Stimulated activated CD4-positive, alpha-beta T cell treated with anti-CD3 and anti-CD28 coated beads, TNF-alpha, amount 100 ng/mL, for 1 hour (primary cell): ENCODE results near the gene ZBTB33.

ENCODE experiments used
- DNase-seq, 3 donors: peaks; one replicate each; pipeline ENCODE4 v3.0.0-alpha.2; 2020; ENCODE audit warnings: low read depth in 3 of 3, low spot score in 1 of 3

Gene ZBTB33

DNA sequence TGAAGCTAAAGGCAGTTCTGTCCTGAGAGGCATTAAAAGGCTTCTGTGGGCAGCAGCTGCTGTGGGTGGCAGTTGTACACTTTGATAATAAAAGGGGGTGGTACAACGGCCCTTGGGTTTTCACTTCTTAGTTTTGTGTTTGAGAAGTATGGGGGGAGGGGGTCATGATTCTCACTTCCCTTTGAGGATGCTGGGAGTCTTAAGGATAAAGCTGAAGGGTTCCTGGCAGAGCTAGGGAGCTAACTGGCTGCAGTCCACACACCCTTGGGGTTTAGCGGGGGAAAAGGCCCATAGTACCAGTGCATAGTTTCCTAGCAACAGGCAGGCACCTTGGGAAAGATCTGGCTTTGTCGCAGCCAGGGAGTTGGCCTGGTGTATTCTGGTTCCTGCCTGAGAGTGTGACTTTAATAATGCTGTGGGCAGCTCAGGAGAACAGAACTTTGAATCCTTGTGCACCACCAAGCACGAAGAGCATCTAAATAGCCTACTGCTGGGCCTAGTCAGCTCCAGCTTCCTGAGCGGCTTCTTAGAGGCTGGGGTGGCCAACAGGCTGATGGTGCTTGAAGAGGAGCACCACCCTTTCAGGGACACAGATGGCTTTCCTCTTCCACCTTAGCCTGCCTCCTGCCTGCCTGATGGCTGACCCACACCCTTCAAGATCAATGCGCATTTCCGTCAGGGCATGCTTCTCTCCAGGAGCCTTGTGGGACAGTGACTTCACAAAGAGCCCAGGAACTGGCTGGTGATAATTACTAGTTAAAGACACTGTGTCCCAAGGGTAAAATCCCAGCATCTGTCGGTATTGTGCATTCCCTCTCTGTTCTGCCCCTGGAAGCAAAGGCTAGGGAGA, 12.5 kb downstream of the ZBTB33 start:
- no peak for DNase-seq

DNA sequence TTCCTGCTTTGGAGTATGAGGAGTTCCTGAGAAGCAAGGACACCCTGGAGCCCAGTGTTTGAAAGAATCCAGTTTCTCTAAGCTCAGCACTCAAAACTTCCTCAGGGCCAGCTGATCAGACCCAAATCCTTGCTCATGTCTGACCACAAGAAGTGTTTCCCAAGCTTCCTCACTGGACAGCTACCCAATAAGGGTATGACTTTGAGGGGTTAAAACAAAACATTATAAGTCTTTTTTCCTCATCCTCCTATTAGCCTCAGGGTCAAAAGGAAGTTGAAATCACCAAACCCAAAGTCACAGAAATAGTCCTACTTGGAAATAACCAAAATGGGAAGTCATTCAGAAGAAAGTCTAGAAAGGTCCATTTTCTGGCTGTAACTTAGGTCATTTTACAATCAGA, 13.7 kb downstream of the ZBTB33 start:
- DNase-seq, result no peak

DNA sequence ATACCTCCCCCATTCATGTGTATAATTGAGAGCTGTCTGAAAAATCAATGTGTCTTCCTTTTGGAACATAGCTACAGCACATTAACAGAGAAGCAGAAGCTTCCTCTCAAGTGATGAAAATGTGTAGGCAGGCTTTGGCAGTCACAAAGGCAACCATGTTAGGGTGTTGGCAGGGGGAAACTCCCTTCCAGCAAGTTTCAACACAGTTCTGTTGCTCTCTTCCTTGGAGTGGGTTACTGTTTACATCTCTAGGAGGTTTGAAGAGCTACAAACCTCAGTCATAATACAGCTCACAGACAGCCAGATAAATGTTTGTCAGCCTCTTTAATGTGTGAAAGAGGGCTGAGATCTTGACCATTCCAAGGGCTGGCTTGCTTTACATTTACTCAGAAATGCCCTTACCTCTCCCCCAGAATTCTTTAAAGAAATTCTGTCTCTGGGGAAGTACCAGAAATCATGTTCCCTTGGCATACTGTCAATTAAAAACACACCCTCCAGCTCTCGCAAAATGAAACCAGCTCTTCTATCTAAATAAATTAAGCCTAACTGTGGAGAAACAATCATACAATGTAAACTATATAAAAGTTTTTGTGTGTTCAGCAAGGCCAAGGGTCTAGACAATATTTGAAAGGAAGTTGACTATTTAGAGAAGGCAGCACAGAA, 18.9 kb downstream of the ZBTB33 start:
- DNase-seq, result no peak

DNA sequence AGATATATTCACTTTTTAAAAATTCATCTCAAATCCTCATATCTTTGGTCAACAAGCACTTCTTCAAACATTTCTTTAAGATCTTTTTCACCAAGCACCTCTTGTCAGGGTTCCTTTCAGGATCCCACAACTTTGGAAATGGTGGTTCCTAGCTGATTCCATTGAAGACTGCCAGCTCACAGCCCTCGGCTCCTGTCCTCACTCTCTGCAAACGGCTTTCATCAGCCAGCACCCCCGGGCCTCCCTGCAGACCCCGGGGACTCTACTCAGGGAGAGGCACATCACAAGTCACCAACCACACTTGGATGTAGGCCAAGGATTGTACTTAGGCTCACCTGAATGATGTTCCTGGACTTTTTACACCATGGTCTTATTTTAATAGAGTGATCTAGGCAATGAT, 20.0 kb downstream of the ZBTB33 start:
- no peak for DNase-seq

DNA sequence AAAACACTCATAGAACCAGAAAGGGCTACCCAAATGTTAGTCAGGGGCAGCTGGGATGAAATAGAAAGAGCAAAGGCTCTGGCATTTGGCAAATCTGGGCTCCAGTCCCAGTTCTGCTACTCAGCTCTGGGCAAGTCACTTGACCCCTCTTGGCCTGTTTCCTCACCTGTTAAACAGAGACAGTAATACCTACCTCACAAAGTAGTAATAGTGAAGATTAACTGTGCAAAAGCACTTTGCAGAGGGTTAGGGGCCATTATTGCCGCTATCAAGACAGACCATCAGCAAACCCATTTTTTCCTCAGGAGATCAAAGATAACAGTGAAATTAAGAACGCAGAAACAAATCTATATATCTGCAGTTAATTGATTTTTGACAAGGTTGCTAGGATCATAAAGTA, 20.6 kb downstream of the ZBTB33 start:
- DNase-seq, result no peak

- no peak for DNase-seq
These were observed 23.5 kb downstream of the ZBTB33 start for GRCh38 chrX:120274145-120274544.

GRCh38 chrX:120274958-120275357, 24.3 kb downstream of the ZBTB33 start:
- no peak for DNase-seq

DNA sequence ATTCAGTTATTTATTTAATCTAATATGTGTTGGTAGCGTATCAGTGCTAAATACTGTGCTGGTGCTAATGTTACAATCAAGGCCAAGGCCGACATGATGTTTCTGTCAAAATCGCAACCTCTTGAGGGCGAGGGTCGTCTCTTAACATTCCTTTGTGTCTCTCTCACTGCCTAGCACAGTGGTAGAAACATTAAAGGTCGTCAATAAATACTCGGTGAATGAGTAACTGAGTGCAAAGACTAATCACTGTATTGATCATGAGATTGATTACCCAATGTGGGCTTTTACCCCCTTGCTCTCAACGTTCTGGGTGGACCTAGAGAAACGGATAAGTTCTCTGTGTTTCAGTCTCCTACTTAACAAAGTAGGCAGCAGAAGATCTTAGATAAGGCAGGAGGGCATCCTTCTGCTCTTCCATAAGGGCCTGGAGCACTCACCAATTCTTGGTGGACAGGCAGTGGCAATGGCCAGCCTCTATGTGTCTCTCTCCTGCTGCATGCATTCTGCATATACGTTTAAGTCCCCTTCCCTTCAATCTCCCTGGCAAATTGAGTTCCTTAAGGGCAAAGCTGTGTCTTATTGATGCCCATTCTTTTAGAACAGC, 30.5 kb downstream of the ZBTB33 start:
- DNase-seq, result no peak

GRCh38 chrX:120281761-120282160, 31.1 kb downstream of the ZBTB33 start:
- no peak for DNase-seq

DNA sequence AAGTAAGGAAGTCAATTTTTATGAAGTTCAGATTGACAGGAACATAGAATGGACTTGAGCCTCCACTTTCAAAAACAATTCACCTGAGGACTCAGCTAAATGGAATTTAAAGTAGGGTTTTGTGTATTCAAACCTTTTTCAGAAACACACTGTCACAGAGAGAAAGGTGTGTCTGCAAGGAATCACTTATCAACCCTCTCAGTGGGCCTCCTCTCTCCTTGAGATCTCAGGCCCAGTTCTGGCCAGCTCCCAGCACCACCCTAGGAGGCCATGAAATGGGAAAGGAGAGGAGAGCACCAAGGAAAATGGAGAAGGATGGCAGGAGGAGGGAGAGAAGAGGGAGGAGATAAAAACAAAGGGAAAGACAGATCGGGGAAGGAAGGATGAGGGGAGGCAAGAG, 32.1 kb downstream of the ZBTB33 start:
- no peak for DNase-seq

DNA sequence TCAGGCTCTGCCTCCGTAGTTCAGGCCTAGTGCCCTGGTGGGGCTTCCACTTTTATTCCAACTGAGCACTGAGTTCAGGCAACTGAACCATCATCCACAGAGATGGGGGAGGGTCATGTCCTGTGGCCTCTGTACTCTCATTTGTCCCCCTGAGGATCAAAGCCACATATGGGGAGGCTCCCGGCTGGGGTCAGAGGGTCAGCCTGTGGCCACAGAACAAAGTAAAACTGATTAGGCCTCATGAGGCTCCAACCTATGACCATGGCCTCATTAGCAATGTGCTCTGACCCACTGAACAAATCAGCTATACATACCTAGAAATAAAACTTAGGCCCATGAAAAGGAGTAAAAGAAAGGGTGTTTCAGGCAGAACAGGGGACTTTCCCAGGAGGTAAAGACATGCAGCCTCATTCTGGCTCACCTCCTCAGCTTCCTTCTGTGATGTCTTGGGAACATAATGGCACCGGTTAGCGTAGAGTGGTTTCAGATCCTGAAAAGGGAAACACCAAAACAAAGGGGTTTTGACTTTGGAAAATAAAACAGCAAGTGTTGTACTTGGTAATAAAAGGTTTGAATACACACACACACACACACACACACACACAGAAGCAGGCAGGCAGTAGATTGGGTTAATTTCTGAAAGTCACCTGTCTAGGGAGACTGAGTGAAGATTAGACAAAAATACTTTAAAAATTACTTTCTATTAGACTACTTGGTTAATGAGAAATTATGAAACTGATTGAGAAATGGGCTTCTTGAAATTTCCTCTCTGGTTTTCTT, 36.3 kb downstream of the ZBTB33 start:
- DNase-seq, result no peak

GRCh38 chrX:120287513-120288112, 37.0 kb downstream of the ZBTB33 start:
- DNase-seq, result no peak

GRCh38 chrX:120290107-120290506, 39.5 kb downstream of the ZBTB33 start:
- DNase-seq, result no peak

DNA sequence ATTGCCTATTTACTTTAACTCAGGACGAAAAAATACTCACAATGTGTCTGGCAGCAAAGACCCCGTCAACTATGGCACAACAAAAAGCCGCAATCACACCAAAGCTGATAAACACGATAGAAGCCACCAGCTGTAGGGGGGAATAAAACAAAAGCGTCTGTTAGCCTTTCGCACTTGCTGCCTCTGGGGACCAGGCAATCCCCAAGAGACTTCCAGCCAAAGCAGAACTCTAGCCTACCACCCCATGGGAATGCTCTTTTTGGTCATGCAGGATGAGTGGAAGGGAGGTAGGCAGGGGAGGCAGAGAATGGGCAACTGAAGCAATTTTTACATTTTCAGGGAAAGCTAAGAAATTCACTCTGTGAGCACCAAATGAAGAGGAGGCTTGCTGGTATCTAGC, 40.6 kb downstream of the ZBTB33 start:
- DNase-seq, result no peak

GRCh38 chrX:120293015-120293414, 42.4 kb downstream of the ZBTB33 start:
- DNase-seq, result no peak

GRCh38 chrX:120294651-120295050, 44.0 kb downstream of the ZBTB33 start:
- DNase-seq, result no peak

DNA sequence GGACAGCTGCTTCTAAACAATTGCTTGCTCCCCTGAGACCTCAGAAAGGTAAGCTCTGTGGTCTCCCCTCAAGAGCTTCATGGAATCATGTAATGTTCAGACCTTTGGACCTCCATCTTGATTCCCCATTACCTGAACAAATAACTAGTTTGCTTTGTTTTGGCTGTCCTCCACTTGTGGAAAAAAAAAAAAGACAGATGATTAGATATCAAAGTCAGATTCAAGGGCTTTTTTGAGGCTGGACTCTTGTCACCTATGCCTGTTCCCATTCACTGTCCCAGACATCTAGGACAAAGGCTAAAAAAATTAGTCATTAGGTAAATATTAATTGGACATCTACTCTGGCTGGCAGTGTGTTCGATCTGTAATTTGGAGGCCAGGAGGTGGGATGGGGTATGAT, 47.3 kb downstream of the ZBTB33 start:
- DNase-seq, result no peak

DNA sequence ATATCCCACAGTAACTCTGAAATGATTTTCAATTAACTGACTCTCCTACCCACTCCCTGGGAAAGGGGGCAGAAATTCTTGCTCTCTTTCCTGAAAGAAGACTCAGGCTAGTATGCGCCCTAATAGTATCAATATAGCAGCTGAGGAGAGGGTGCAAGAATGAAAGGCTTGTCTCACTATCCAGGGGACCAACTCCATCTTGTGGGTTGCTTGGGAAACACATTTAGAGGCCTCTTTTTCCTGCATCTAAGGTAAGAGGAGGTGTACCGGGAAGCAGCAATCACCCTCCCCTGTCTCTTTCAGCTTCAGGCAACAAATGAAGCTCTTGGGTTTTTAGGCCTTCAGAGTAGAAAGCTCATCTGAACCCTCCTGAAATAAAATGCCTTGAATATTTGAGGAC, 49.3 kb downstream of the ZBTB33 start:
- DNase-seq, result no peak

DNA sequence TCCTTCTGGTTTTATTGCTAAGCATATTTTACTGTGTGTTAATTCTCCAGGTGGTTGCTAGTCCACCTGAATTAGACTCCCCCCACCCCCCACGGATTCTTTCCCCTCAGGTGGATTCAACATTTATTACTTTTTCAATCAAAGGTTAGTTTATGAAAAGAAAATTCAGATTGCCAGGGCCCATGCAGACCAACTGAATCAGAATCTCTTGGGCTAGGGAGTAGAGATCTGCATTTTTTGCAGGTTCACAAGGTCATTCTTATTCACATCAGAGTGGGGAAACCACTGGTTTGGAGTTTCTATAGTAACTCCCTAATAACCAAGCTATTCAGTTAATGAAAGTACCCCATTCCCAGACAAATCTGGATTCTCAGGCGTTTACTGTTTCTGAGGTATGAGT, 50.9 kb downstream of the ZBTB33 start:
- DNase-seq, result no peak

DNA sequence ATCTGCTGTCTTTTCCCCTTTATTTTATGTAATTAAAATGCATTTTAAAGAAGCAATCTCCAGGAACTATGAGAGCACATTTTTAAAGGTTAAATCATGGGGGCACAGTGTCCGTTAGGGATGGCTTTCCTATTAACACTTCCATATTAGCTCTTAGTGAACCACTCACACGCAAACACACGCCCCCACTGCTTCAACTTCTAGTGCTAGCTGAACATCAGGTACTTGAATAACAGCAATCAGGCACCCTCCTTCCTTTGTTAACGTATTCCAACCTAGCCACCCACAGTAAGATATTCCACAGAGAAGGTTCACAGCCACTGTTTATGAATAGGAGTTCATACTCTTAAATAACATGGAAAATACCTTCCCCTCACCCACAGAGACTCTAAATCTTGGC, 51.3 kb downstream of the ZBTB33 start:
- DNase-seq, result no peak

- no peak for DNase-seq
These were observed 51.8 kb downstream of the ZBTB33 start for GRCh38 chrX:120302434-120302833.
